HEK293T (cell line): Measurements from ENCODE around the gene CCNK.

ENCODE experiments used
- BHLHE40 ChIP-seq: fragments of 450-650 bp; IDR thresholded peaks from 2 replicates; pipeline ENCODE4 v1.6.1; 2016; ENCODE audit warnings: mild to moderate bottlenecking, moderate library complexity, borderline replicate concordance
- CTBP1 ChIP-seq: fragments of 450-650 bp; IDR thresholded peaks from 2 replicates; pipeline ENCODE4 v1.6.1; 2016; ENCODE audit warnings: borderline replicate concordance
- ELF4 ChIP-seq: fragments of 450-650 bp; IDR thresholded peaks from 2 replicates; pipeline ENCODE4 v1.6.1; 2017; ENCODE audit warnings: antibody characterized with exemption
- FOXA1 ChIP-seq: fragments of 450-650 bp; IDR thresholded peaks from 2 replicates; pipeline ENCODE4 v1.6.1; 2016; ENCODE audit warnings: mild to moderate bottlenecking
- FOXK2 ChIP-seq: fragments of 450-650 bp; IDR thresholded peaks from 2 replicates; pipeline ENCODE4 v1.6.1; 2016; ENCODE audit warnings: mild to moderate bottlenecking
- FOXM1 ChIP-seq: fragments of 450-650 bp; IDR thresholded peaks from 2 replicates; pipeline ENCODE4 v1.6.1; 2017; ENCODE audit warnings: mild to moderate bottlenecking, borderline replicate concordance
- HDGF ChIP-seq: fragments of 450-650 bp; IDR thresholded peaks from 2 replicates; pipeline ENCODE4 v1.6.1; 2017; ENCODE audit warnings: antibody characterized with exemption, borderline replicate concordance
- PKNOX1 ChIP-seq: fragments of 450-650 bp; IDR thresholded peaks from 2 replicates; pipeline ENCODE4 v1.6.1; 2016
- SP1 ChIP-seq: fragments of 450-650 bp; IDR thresholded peaks from 2 replicates; pipeline ENCODE4 v1.6.1; 2017
- SUZ12 ChIP-seq: fragments of 450-650 bp; IDR thresholded peaks from 2 replicates; pipeline ENCODE4 v1.6.1; 2016; ENCODE audit warnings: mild to moderate bottlenecking
- TARDBP ChIP-seq: fragments of 450-650 bp; IDR thresholded peaks from 2 replicates; pipeline ENCODE4 v1.6.1; 2016
- ZNF384 ChIP-seq: fragments of 450-650 bp; IDR thresholded peaks from 2 replicates; pipeline ENCODE4 v1.6.1; 2016

DNA sequence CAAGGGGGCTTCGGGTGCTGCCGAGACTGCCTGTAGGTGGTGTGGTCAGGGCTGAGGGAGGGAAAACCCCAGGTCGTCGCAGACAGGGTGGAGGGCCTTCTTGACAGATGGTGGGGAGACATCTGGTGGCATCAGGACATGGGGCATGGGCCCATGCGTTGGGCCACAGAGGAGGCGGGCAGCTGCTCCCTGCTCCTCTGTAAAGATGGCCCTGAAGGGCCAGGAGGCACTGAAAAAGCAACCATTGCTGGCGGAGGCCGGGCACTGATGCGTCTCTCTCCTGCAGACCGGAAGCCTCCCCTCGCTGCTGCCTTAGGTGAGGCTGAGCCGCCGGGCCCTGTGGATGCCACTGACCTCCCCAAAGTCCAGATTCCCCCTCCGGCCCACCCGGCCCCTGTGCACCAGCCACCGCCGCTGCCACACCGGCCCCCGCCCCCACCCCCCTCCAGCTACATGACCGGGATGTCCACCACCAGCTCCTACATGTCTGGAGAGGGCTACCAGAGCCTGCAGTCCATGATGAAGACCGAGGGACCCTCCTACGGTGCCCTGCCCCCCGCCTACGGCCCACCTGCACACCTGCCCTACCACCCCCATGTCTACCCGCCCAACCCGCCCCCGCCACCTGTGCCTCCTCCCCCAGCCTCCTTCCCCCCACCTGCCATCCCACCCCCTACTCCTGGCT, 28.8 kb downstream of the CCNK start:
- TF ChIP-seq SP1, result no peak
- TF ChIP-seq ZNF384, result no peak
- no peak for TF ChIP-seq TARDBP
- TF ChIP-seq HDGF, result no peak
- TF ChIP-seq FOXM1, result no peak
- no peak for TF ChIP-seq ELF4
- no peak for TF ChIP-seq FOXK2
- TF ChIP-seq CTBP1, result no peak
- no peak for TF ChIP-seq BHLHE40
- no peak for TF ChIP-seq SUZ12
- TF ChIP-seq PKNOX1, result no peak
- TF ChIP-seq FOXA1, result no peak
